NCI-H2196 treated with DMSO at 0.1 percent for 48 hours (cell line): ENCODE results near the gene GCLC.
"Not testable (repeated sequence)": the region's sequence is repeated elsewhere in the genome, so short reads cannot be mapped to it uniquely, and the experiment has no call there.

Experiments
- DNase-seq: peaks from one replicate; lab custom pipeline; 2025; ENCODE audit not compliant: unreplicated experiment; lab: John Stamatoyannopoulos, UW

Gene GCLC

GRCh38 chr6:53564401-53565065 lies 19.6 kb upstream of the GCLC start:
- no peak for DNase-seq

- DNase-seq = no peak
These were observed 12.2 kb upstream of the GCLC start for GRCh38 chr6:53556986-53557715.

- DNase-seq = not testable (repeated sequence)
These were observed 8.7 kb upstream of the GCLC start for GRCh38 chr6:53553600-53553999.

GRCh38 chr6:53551681-53552080 lies 6.8 kb upstream of the GCLC start:
- not testable (repeated sequence) for DNase-seq

- peak; percentile 94 for DNase-seq
These were observed 3.1 kb upstream of the GCLC start for GRCh38 chr6:53547811-53548496.

GRCh38 chr6:53547166-53547810 lies 2.4 kb upstream of the GCLC start:
- no peak for DNase-seq

- DNase-seq = no peak
These were observed 1.4 kb upstream of the GCLC start for GRCh38 chr6:53546281-53546680.

- no peak for DNase-seq
These were observed 758 bp downstream of the GCLC start for GRCh38 chr6:53544217-53544469.

- DNase-seq = no peak
These were observed 1.3 kb downstream of the GCLC start for GRCh38 chr6:53543359-53544216.

- DNase-seq = no peak
These were observed 3.0 kb downstream of the GCLC start for GRCh38 chr6:53541900-53542299.

GRCh38 chr6:53540129-53540692 lies 4.7 kb downstream of the GCLC start:
- no peak for DNase-seq

GRCh38 chr6:53539561-53539960 lies 5.3 kb downstream of the GCLC start:
- no peak for DNase-seq

GRCh38 chr6:53536561-53536960 lies 8.3 kb downstream of the GCLC start:
- no peak for DNase-seq

GRCh38 chr6:53532942-53533341 lies 12.0 kb downstream of the GCLC start:
- no peak for DNase-seq

- DNase-seq = no peak
These were observed 12.7 kb downstream of the GCLC start for GRCh38 chr6:53532061-53532797.

- no peak for DNase-seq
These were observed 14.0 kb downstream of the GCLC start for GRCh38 chr6:53530780-53531386.

GRCh38 chr6:53530346-53530745 lies 14.6 kb downstream of the GCLC start:
- DNase-seq = no peak

GRCh38 chr6:53529324-53530036 lies 15.4 kb downstream of the GCLC start:
- no peak for DNase-seq

- DNase-seq = no peak
These were observed 16.8 kb downstream of the GCLC start for GRCh38 chr6:53528107-53528506.
